ENCODE data around the gene PKD1L1. TPM values are rescaled to one million over a fixed set of nuclear protein-coding genes. Genes with fewer than 3 reads are reported as not detected.

The PKD1L1 gene
- total RNA-seq, 1 experiment from 2014 or later = 0.17 TPM

- Histone ChIP-seq H3K9ac (ENCODE audit: low read length) (no peak overlapping the region), H3K4me2 (ENCODE audit: low read length) (no peak overlapping the region), H3K27me3 (ENCODE audit: insufficient read depth, low read length) (no peaks in the 10 kb centered on the region), H3K4me3 (replicated peaks in 1 of 2; ENCODE audit: low read depth in 1 of 2, low read length in 2 of 2) (no peak overlapping the region), H3K27ac (ENCODE audit: low read depth, low read length) (no peak overlapping the region), H4K20me1 (ENCODE audit: insufficient read depth) (no peaks in the 10 kb centered on the region), H2AFZ (ENCODE audit: low read depth, low read length, poor library complexity, severe bottlenecking) (no peak overlapping the region), H3K9me2 (ENCODE audit: insufficient read depth) (no peaks in the 10 kb centered on the region), H3K4me1 (ENCODE audit: control insufficient read depth in 1 of 2, insufficient read depth in 2 of 2, low read length in 2 of 2) (no peaks in the 10 kb centered on the region), H3K9me3 (ENCODE audit: control insufficient read depth in 1 of 2, insufficient read depth in 1 of 2, low read depth in 1 of 2, low read length in 2 of 2) (no peaks in the 10 kb centered on the region), H3K79me2 (ENCODE audit: insufficient read depth, low read length) (no peaks in the 10 kb centered on the region), H3K36me3 (ENCODE audit: control insufficient read depth in 1 of 2, insufficient read depth in 2 of 2, low read length in 2 of 2) (no peaks in the 10 kb centered on the region)
- no TSS peak for BruUV-seq (replicated peaks)
- TF ChIP-seq POLR2AphosphoS5 (IDR thresholded peaks at IDR 0.05; ENCODE audit: low read depth, low read length) (no peak), ZBTB33 (IDR thresholded peaks at IDR 0.05; ENCODE audit: extremely low read depth, insufficient replicate concordance, low read length) (no peak), FOSL1 (IDR thresholded peaks at IDR 0.05; ENCODE audit: low read depth) (no peak), SP1 (IDR thresholded peaks at IDR 0.05; ENCODE audit: low read depth) (no peak), ATF3 (IDR thresholded peaks at IDR 0.05) (no peak), YY1 (IDR thresholded peaks at IDR 0.05; ENCODE audit: extremely low read depth, insufficient replicate concordance, low read depth, low read length) (no peak), CTCF (IDR thresholded peaks at IDR 0.05 in 2 of 3, conservative IDR thresholded peaks at IDR 0.05 in 1 of 3; ENCODE audit: borderline replicate concordance in 1 of 3, insufficient read depth in 1 of 3, low read depth in 2 of 3, low read length in 2 of 3) (no peak), RAD21 (IDR thresholded peaks at IDR 0.05; ENCODE audit: low read depth) (no peak), SIN3A (IDR thresholded peaks at IDR 0.05; ENCODE audit: low read depth) (no peak), ZNF274 (IDR thresholded peaks at IDR 0.05; ENCODE audit: low read depth, low read length) (no peak), ZFX (IDR thresholded peaks at IDR 0.05) (no peak), MAX (IDR thresholded peaks at IDR 0.05) (no peak), JUND (IDR thresholded peaks at IDR 0.05) (no peak), REST (IDR thresholded peaks at IDR 0.05; ENCODE audit: low read depth) (no peak)
- ATAC-seq = no peak
- RAD21 ChIA-PET (ENCODE audit: low non-redundant PET in 1 of 2, low total read pairs in 2 of 2, uncharacterized antibody in 2 of 2, unreplicated experiment in 2 of 2) = no interaction called here
- POLR2A ChIA-PET = no interaction called here
- no peak for DNase-seq (ENCODE audit: low read depth, low spot score)
- intact Hi-C loops (cut with micrococcal nuclease) = no loop called here
- CTCF ChIA-PET = no interaction called here
Measured at GRCh38 chr7:47837826-47838225, 110.4 kb downstream of the PKD1L1 start.

Data from HCT116 (cell line).